ENCODE measurements around the gene MGAT5.
"Not testable (repeated sequence)": the region's sequence is repeated elsewhere in the genome, so short reads cannot be mapped to it uniquely, and the experiment has no call there.

MGAT5 gene

GRCh38 chr2:134469516-134470115 lies 215.7 kb downstream of the MGAT5 start:
- no peak for DNase-seq

GRCh38 chr2:134470561-134471168 lies 216.8 kb downstream of the MGAT5 start:
- DNase-seq: no peak

GRCh38 chr2:134476982-134477381 lies 223.1 kb downstream of the MGAT5 start:
- not testable (repeated sequence) for DNase-seq

GRCh38 chr2:134479696-134480330 lies 225.9 kb downstream of the MGAT5 start:
- no peak for DNase-seq

- DNase-seq: no peak
Observed at GRCh38 chr2:134482131-134482723, 228.4 kb downstream of the MGAT5 start.

- DNase-seq: no peak
Observed at GRCh38 chr2:134482766-134483340, 229.0 kb downstream of the MGAT5 start.

GRCh38 chr2:134489732-134490384 lies 236.0 kb downstream of the MGAT5 start:
- no peak for DNase-seq

GRCh38 chr2:134490559-134490958 lies 236.7 kb downstream of the MGAT5 start:
- DNase-seq: no peak

- no peak for DNase-seq
Observed at GRCh38 chr2:134491022-134491421, 237.2 kb downstream of the MGAT5 start.

GRCh38 chr2:134491771-134492441 lies 238.0 kb downstream of the MGAT5 start:
- no peak for DNase-seq

GRCh38 chr2:134493797-134494196 lies 239.9 kb downstream of the MGAT5 start:
- DNase-seq: no peak

GRCh38 chr2:134498654-134499053 lies 244.8 kb downstream of the MGAT5 start:
- no peak for DNase-seq

GRCh38 chr2:134499307-134499926 lies 245.5 kb downstream of the MGAT5 start:
- DNase-seq: no peak

- no peak for DNase-seq
Observed at GRCh38 chr2:134500211-134500935, 246.5 kb downstream of the MGAT5 start.

GRCh38 chr2:134501476-134502091 lies 247.7 kb downstream of the MGAT5 start:
- DNase-seq: no peak

- no peak for DNase-seq
Observed at GRCh38 chr2:134502104-134502503, 248.2 kb downstream of the MGAT5 start.

Data from right kidney (tissue), 1 donor.